Fibroblast of mammary gland (primary cell): ENCODE data around the gene AMZ2.
"Not testable (repeated sequence)": the region's sequence is repeated elsewhere in the genome, so short reads cannot be mapped to it uniquely, and the experiment has no call there.

Source experiments
- DNase-seq: peaks from one replicate; pipeline ENCODE4 v3.0.0-alpha.2; 2010; ENCODE audit warnings: low read depth
- H3K4me3 ChIP-seq: 2 replicates; pipeline ENCODE4 v1.5.1; 2011; ENCODE audit warnings: low read depth, mild to moderate bottlenecking, low read length, moderate library complexity; ENCODE audit not compliant: control insufficient read depth
- CTCF ChIP-seq: conservative IDR thresholded peaks from 2 replicates; pipeline ENCODE4 v1.5.1; 2011; ENCODE audit warnings: low read depth, low read length, inconsistent platforms; ENCODE audit not compliant: control insufficient read depth, insufficient read depth

AMZ2 gene

GRCh38 chr17:68246271-68247028, 1.4 kb upstream of the AMZ2 start:
- TF ChIP-seq CTCF = no peak
- no peak for DNase-seq
- no peak overlapping the region for H3K4me3 ChIP-seq

GRCh38 chr17:68248199-68248825, 469 bp downstream of the AMZ2 start:
- no peak for TF ChIP-seq CTCF

DNA sequence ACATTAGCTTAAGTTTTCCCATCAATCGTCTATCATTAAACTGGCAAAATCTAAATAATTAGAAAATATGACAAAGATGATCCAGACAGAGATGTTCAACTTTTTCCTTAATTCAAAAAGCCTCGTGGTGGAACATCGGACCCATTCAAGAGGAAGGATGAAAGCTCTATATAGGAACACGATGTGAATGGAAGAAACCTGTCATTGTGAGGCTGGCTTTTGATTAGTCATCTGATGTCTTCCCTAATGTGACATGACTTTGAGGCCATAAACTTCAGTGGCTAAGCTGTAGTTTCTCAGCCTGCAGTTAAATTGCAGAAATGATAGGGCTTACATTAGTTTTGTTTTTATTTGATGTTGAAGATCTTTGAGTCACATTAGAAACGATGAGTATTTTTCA, 1.0 kb downstream of the AMZ2 start:
- H3K4me3 ChIP-seq = peak overlapping the region; percentile 71
- no peak for DNase-seq
- no peak for TF ChIP-seq CTCF

More at GRCh38 chr17:68248199-68248825, 469 bp downstream of the AMZ2 start:
- peak overlapping the region; percentile 71 for H3K4me3 ChIP-seq
- DNase-seq = peak; percentile 65

DNA sequence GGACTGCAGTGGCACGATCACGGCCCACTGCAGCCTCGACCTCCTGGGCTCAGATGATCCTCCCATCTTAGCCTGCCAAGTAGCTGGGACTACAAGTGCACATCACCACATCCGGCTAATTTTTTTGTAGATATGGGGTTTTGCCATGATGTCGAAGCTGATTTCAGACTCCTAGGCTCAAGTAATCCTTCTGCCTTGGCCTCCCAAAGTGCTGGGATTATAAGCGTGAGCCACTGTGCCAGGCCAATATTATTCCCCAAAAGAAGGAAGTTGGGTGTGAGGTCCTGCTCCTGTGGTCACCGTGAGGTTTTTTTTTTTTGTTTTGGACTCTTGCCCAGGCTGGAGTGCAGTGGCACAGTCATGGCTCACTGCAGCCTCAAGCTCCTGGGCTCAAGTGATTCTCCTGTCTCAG, 1.5 kb downstream of the AMZ2 start:
- no peak for TF ChIP-seq CTCF
- H3K4me3 ChIP-seq = no peak overlapping the region
- DNase-seq = no peak

DNA sequence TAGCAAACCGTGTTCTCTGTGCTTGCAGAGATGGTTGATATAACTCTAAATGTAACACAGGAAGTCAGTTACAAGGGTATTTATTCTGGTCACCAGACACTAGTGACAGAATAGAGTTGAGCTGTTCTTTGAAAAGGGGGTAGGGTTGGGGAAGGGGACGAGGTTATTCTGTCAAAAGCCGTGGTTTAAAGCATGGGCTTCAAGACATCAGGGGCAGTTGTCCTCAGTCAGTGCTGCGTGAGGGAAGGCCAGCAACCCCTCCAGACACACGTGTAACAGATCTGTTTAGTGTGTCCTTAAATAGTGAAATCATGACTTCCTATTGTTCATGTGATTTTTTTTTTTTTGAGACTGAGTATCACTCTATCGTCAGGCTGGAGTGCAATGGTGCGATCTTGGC, 5.6 kb downstream of the AMZ2 start:
- not testable (repeated sequence) for DNase-seq, H3K4me3 ChIP-seq

DNA sequence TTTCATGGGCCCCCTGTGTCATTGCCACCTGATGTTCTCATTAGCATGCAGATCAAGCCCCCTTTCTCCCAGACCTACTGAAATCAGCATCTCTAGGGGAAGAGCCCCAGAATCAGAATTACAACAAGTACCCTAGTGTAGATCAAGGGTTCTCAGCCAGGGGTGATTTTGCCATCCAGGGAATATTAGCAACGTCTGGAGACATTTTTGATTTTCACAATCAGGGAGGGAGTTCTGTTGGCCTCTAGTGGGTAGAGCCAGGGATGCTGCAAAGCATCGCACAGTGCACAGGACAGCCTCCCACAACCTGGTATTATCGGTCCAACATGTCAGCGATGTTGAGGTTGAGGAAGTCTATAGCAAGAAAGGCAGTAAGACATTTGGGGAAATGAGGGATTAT, 7.3 kb downstream of the AMZ2 start:
- no peak overlapping the region for H3K4me3 ChIP-seq

More for the DNA sequence above, 7.3 kb downstream of the AMZ2 start:
- no peak for DNase-seq
- TF ChIP-seq CTCF = no peak
